CMK (cell line): ENCODE data around the gene GABRR2.
"Not testable (repeated sequence)": the region's sequence is repeated elsewhere in the genome, so short reads cannot be mapped to it uniquely, and the experiment has no call there.

Experiments used
- DNase-seq: peaks from one replicate; pipeline ENCODE4 v3.0.0-alpha.2; 2010; ENCODE audit warnings: low read depth

GABRR2 gene

GRCh38 chr6:89323511-89323971 lies 8.4 kb upstream of the GABRR2 start:
- no peak for DNase-seq

GRCh38 chr6:89321131-89321970 lies 6.3 kb upstream of the GABRR2 start:
- DNase-seq, result peak; percentile 87

- DNase-seq, result no peak
Observed at GRCh38 chr6:89320012-89320559, 5.0 kb upstream of the GABRR2 start.

GRCh38 chr6:89317067-89317466 lies 2.0 kb upstream of the GABRR2 start:
- no peak for DNase-seq

GRCh38 chr6:89314692-89315091 lies 407 bp downstream of the GABRR2 start:
- DNase-seq, result no peak

GRCh38 chr6:89313006-89313405 lies 2.1 kb downstream of the GABRR2 start:
- no peak for DNase-seq

- DNase-seq, result no peak
Observed at GRCh38 chr6:89311853-89312531, 3.1 kb downstream of the GABRR2 start.

GRCh38 chr6:89311530-89311852 lies 3.6 kb downstream of the GABRR2 start:
- DNase-seq, result no peak

- DNase-seq, result no peak
Observed at GRCh38 chr6:89310929-89311328, 4.2 kb downstream of the GABRR2 start.

GRCh38 chr6:89308525-89309395 lies 6.3 kb downstream of the GABRR2 start:
- DNase-seq, result no peak

- not testable (repeated sequence) for DNase-seq
Observed at GRCh38 chr6:89304517-89304916, 10.6 kb downstream of the GABRR2 start.

- DNase-seq, result no peak
Observed at GRCh38 chr6:89302936-89303335, 12.2 kb downstream of the GABRR2 start.

GRCh38 chr6:89302195-89302770 lies 12.8 kb downstream of the GABRR2 start:
- no peak for DNase-seq

- DNase-seq, result no peak
Observed at GRCh38 chr6:89301586-89302194, 13.4 kb downstream of the GABRR2 start.

- no peak for DNase-seq
Observed at GRCh38 chr6:89299466-89299850, 15.6 kb downstream of the GABRR2 start.

- DNase-seq, result no peak
Observed at GRCh38 chr6:89298680-89299465, 16.2 kb downstream of the GABRR2 start.

GRCh38 chr6:89297695-89298351 lies 17.3 kb downstream of the GABRR2 start:
- no peak for DNase-seq

GRCh38 chr6:89295981-89296380 lies 19.1 kb downstream of the GABRR2 start:
- no peak for DNase-seq

GRCh38 chr6:89295116-89295515 lies 20.0 kb downstream of the GABRR2 start:
- DNase-seq, result not testable (repeated sequence)

GRCh38 chr6:89291256-89291819 lies 23.8 kb downstream of the GABRR2 start:
- no peak for DNase-seq
